Ovary (tissue), 9 donors: ENCODE results near the gene SEMA4B. TPM values are rescaled to one million over a fixed set of nuclear protein-coding genes. Genes with fewer than 3 reads are reported as not detected.
A peak's percentile ranks its signal among the peaks of the same experiment; 100 is the strongest.
"Not testable (repeated sequence)": the region's sequence is repeated elsewhere in the genome, so short reads cannot be mapped to it uniquely, and the experiment has no call there.

Source experiments
- DNase-seq, 5 donors: peaks; one replicate each; pipeline ENCODE4 v3.0.0-alpha.2; 2019 to 2020
- H3K27ac ChIP-seq, 2 donors: fragments of 200-600 bp; one replicate each; pipeline versions ENCODE4 v1.5.1 to v1.8.0; 2019 to 2022
- H3K27me3 ChIP-seq: fragments of 200-600 bp; one replicate; pipeline ENCODE4 v1.8.0; 2022
- H3K36me3 ChIP-seq: fragments of 200-600 bp; sonication (generic); one replicate; pipeline ENCODE4 v1.5.1; 2019
- H3K4me1 ChIP-seq: one replicate; pipeline ENCODE4 v1.8.1; 2013; ENCODE audit warnings: mild to moderate bottlenecking, moderate library complexity; ENCODE audit not compliant: insufficient read depth
- H3K4me3 ChIP-seq: fragments of 200-600 bp; sonication (generic); one replicate; pipeline ENCODE4 v1.5.1; 2017
- H3K9me3 ChIP-seq, 2 donors: fragments of 200-600 bp in 1 of 2; sonication (generic) in 1 of 2; one replicate each; pipeline versions ENCODE4 v1.5.1 to v1.8.1; 2013 to 2019; ENCODE audit warnings: mild to moderate bottlenecking in 1 of 2, moderate library complexity in 1 of 2
- CTCF ChIP-seq, 3 donors: fragments of 450-650 bp in 2 of 3; fragments of 200-600 bp in 1 of 3; IDR thresholded peaks; one replicate each; pipeline versions ENCODE4 v1.5.1 to v1.8.0; 2016 to 2022; ENCODE audit warnings: antibody characterized with exemption in 3 of 3, mild to moderate bottlenecking in 1 of 3
- EP300 ChIP-seq: sonication (generic); formaldehyde crosslinking; IDR thresholded peaks from one replicate; pipeline ENCODE4 v1.6.1; 2017; ENCODE audit warnings: antibody characterized with exemption
- POLR2A ChIP-seq: fragments of 450-650 bp; IDR thresholded peaks from one replicate; pipeline ENCODE4 v1.6.1; 2017; ENCODE audit warnings: antibody characterized with exemption, mild to moderate bottlenecking, moderate library complexity
- WGBS, 3 donors: extraction: QIAGEN DNeasy Blood & Tissue Kit in 1 of 3; methylation state at CpG; one replicate each; pipeline versions ENCODE4 v1.1.5 to v1.1.7; 2013 to 2017; 5-methylcytosine and 5-hydroxymethylcytosine counted together
- intact Hi-C, 4 donors: fragments of 100-400 bp; cut with DNase I; formaldehyde crosslinking; loops; one replicate each; pipeline versions ENCODE4 v1.11.0 to v1.15.1; 2022 to 2023
- polyA plus RNA-seq, 2 donors: library from polyadenylated mRNA; stranded (reverse); fragments of 200-250 nt in 1 of 2; fragments of 350-450 nt in 1 of 2; fragmentation: Illumina TruSeq in 1 of 2; extraction: RNeasy Lipid Tissue Mini Kit (QIAGEN cat#74804) in 1 of 2; gene quantifications; one replicate each; pipeline ENCODE4 v1.2.3, GENCODE V29; 2013 to 2014
- total RNA-seq, 7 donors: library from RNA; depleted of rRNA in 2 of 7; stranded (reverse); fragments of >200 nt in 2 of 7; fragmentation: NEBNext Ultra II Directional in 3 of 7; extraction: Animal tissue kit (Norgen Biotek cat#: 25700) in 3 of 7; gene quantifications; one replicate each; pipeline versions ENCODE4 v1.1.0 to v1.2.4, GENCODE V29; 2016 to 2023
- donor health status: DM: no; HTN: no; CAD: no; lungs with moderate emphysema.
- donor health status: DM: no; HTN: no; CAD: no.
- donor health status: Bipolar disorder and iron deficiency.
- donor health status: DM: yes; HTN: yes; CAD: no.
- donor health status: DM: no; HTN: no; CAD: no.
- donor health status: DM: yes; HTN: yes; CAD: no.

SEMA4B gene
- total and polyA plus RNA-seq, 9 donors = 12.4 to 83.8 (median 33.2) TPM

- intact Hi-C loops = loop anchor here in 1 of 4 donors (5.0 kb wide), 1 partner anchor 70 kb away; the partner anchor contains the start of genes CIB1 and GDPGP1
- Histone ChIP-seq H3K9me3 (no peaks in the 10 kb centered on the region), H3K27me3 (no peaks in the 10 kb centered on the region), H3K36me3 (no peaks in the 10 kb centered on the region), H3K4me3 (no peak overlapping the region), H3K4me1 (peaks cover 7% of the 10 kb centered on the region), H3K27ac (no peak overlapping the region)
- no peak for DNase-seq
- WGBS, 3 donors = 67 to 71% (median 69%) methylated on average over 4 of the region's 4 CpGs
- TF ChIP-seq EP300 (no peak), POLR2A (no peak), CTCF (IDR thresholded peaks at IDR 0.05) (no peak)
These were observed 39.2 kb upstream of the SEMA4B start for GRCh38 chr15:90161950-90162361.

- Histone ChIP-seq H3K4me3 (no peak overlapping the region), H3K27me3 (no peaks in the 10 kb centered on the region), H3K4me1 (peaks cover 7% of the 10 kb centered on the region), H3K9me3 (no peaks in the 10 kb centered on the region), H3K36me3 (no peaks in the 10 kb centered on the region), H3K27ac (no peak overlapping the region)
- TF ChIP-seq CTCF (IDR thresholded peaks at IDR 0.05) = no peak
- no peak for TF ChIP-seq EP300
- no peak for TF ChIP-seq POLR2A
- WGBS, 3 donors = 88 to 92% (median 91%) methylated on average over 9 of the region's 9 CpGs
- no peak for DNase-seq
- intact Hi-C loops = loop anchor here in 1 of 4 donors (5.0 kb wide), 1 partner anchor 69 kb away; the partner anchor contains the start of genes CIB1 and GDPGP1
These were observed 38.2 kb upstream of the SEMA4B start for GRCh38 chr15:90162956-90163355.

DNA sequence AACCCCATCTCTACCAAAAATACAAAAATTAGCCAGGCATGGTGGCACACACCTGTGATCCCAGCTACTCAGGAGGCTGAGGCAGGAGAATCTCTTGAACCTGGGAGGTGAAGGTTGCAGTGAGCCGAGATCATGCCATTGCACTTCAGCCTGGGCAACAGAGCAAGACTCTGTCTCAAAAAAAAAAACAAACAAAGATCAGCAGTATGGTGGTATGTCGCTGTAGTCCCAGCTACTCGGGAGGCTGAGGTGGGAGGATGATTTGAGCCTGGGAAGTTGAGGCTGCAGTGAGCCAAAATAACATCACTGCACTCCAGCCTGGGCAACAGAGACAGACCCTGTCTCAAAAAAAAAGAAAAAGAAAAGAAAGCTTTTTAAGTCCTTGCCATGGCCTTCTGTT, 36.9 kb upstream of the SEMA4B start:
- H3K27me3 ChIP-seq, H3K36me3 ChIP-seq, DNase-seq, H3K4me1 ChIP-seq, H3K27ac ChIP-seq, H3K4me3 ChIP-seq, H3K9me3 ChIP-seq: not testable (repeated sequence)
- WGBS, 3 donors = 91 to 96% (median 95%) methylated on average over 3 of the region's 3 CpGs
- intact Hi-C loops = loop anchor here in 1 of 4 donors (5.0 kb wide), 1 partner anchor 68 kb away; the partner anchor contains the start of genes CIB1 and GDPGP1

- Histone ChIP-seq H3K4me3 (no peak overlapping the region), H3K36me3 (no peaks in the 10 kb centered on the region), H3K4me1 (peaks cover 4% of the 10 kb centered on the region), H3K27me3 (no peaks in the 10 kb centered on the region), H3K27ac (no peak overlapping the region), H3K9me3 (no peaks in the 10 kb centered on the region)
- WGBS, 3 donors = 95 to 100% (median 97%) methylated on average over 1 of the region's 1 CpG
- TF ChIP-seq EP300 (no peak), POLR2A (no peak), CTCF (IDR thresholded peaks at IDR 0.05) (no peak)
- intact Hi-C loops = no loop called here
- no peak for DNase-seq
These were observed 36.0 kb upstream of the SEMA4B start for GRCh38 chr15:90165157-90165556.

GRCh38 chr15:90165659-90166489, 35.3 kb upstream of the SEMA4B start:
- Histone ChIP-seq H3K36me3 (no peaks in the 10 kb centered on the region), H3K9me3 (no peaks in the 10 kb centered on the region), H3K4me1 (peaks cover 2% of the 10 kb centered on the region), H3K4me3 (no peak overlapping the region), H3K27ac (no peak overlapping the region), H3K27me3 (no peaks in the 10 kb centered on the region)
- intact Hi-C loops = no loop called here
- WGBS, 3 donors = 33 to 42% (median 35%) methylated on average over 14 of the region's 14 CpGs
- peak in 1 of 5 donors; percentile 66 for DNase-seq
- TF ChIP-seq CTCF (IDR thresholded peaks at IDR 0.05) (no peak), EP300 (no peak), POLR2A (no peak)
